ENCODE results near the gene AK2. TPM values are rescaled to one million over a fixed set of nuclear protein-coding genes. Genes with fewer than 3 reads are reported as not detected.
"Not testable (repeated sequence)": the region's sequence is repeated elsewhere in the genome, so short reads cannot be mapped to it uniquely, and the experiment has no call there.

Gene AK2
- total RNA-seq, 1 donor from 2014 or later: 82.6 TPM

- DNase-seq (ENCODE audit: low spot score): not testable (repeated sequence)
These were observed 12.1 kb downstream of the AK2 start for GRCh38 chr1:33024430-33025179.

- no peak for DNase-seq (ENCODE audit: low spot score)
These were observed 14.0 kb downstream of the AK2 start for GRCh38 chr1:33022650-33023200.

- DNase-seq (ENCODE audit: low spot score): no peak
These were observed 14.9 kb downstream of the AK2 start for GRCh38 chr1:33021567-33022431.

GRCh38 chr1:33018112-33018511 lies 18.6 kb downstream of the AK2 start:
- no peak for DNase-seq (ENCODE audit: low spot score)

- no peak for DNase-seq (ENCODE audit: low spot score)
These were observed 19.5 kb downstream of the AK2 start for GRCh38 chr1:33017175-33017574.

- no peak for DNase-seq (ENCODE audit: low spot score)
These were observed 21.5 kb downstream of the AK2 start for GRCh38 chr1:33015216-33015615.

- no peak for DNase-seq (ENCODE audit: low spot score)
These were observed 22.1 kb downstream of the AK2 start for GRCh38 chr1:33014464-33015163.

GRCh38 chr1:33013791-33014190 lies 22.9 kb downstream of the AK2 start:
- no peak for DNase-seq (ENCODE audit: low spot score)

GRCh38 chr1:33012165-33012564 lies 24.5 kb downstream of the AK2 start:
- no peak for DNase-seq (ENCODE audit: low spot score)

GRCh38 chr1:33010932-33011731 lies 25.6 kb downstream of the AK2 start:
- peak; percentile 55 for DNase-seq (ENCODE audit: low spot score)

- DNase-seq (ENCODE audit: low spot score): no peak
These were observed 27.1 kb downstream of the AK2 start for GRCh38 chr1:33009561-33009960.

GRCh38 chr1:33008051-33008914 lies 28.4 kb downstream of the AK2 start:
- DNase-seq (ENCODE audit: low spot score): no peak

- DNase-seq (ENCODE audit: low spot score): peak; percentile 84
These were observed 29.3 kb downstream of the AK2 start for GRCh38 chr1:33007190-33008050.

GRCh38 chr1:33005838-33006421 lies 30.8 kb downstream of the AK2 start:
- DNase-seq (ENCODE audit: low spot score): no peak

GRCh38 chr1:33005117-33005837 lies 31.4 kb downstream of the AK2 start:
- DNase-seq (ENCODE audit: low spot score): no peak

GRCh38 chr1:33004613-33005012 lies 32.1 kb downstream of the AK2 start:
- no peak for DNase-seq (ENCODE audit: low spot score)

GRCh38 chr1:33003657-33004056 lies 33.0 kb downstream of the AK2 start:
- no peak for DNase-seq (ENCODE audit: low spot score)

- no peak for DNase-seq (ENCODE audit: low spot score)
These were observed 34.7 kb downstream of the AK2 start for GRCh38 chr1:33002006-33002405.
